ENCODE measurements around the gene FAM180B. TPM values are rescaled to one million over a fixed set of nuclear protein-coding genes. Genes with fewer than 3 reads are reported as not detected.
"Not testable (repeated sequence)": the region's sequence is repeated elsewhere in the genome, so short reads cannot be mapped to it uniquely, and the experiment has no call there.

FAM180B gene
- total and polyA plus RNA-seq, 4 donors = not detected

DNA sequence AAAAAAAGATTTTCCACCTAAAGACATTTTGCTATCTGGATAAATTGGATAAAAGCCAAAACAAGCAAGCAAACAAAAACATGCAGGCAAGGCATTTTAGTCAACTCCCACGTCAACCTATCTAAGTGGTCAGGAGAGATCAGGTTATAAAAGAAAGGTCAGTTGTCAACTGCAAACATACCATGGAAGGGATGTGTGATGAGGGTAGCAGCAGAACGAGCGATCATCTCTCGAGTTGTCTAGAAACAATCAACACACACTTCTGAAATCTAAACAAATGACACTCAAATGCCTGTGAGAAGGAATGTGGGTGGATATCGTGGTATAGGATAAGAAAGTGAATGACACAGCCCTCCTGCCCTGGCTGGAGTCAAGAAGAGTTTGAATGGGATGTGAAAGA lies 45.0 kb downstream of the FAM180B start:
- no peak for DNase-seq (ENCODE audit: low spot score)
- WGBS = 41% methylated on average over 5 of the region's 5 CpGs
- no peaks in the 10 kb centered on the region for H3K27me3 ChIP-seq (ENCODE audit: control insufficient read depth in 4 of 4, insufficient read depth in 4 of 4, low read length in 3 of 4)
- H3K36me3 ChIP-seq (ENCODE audit: control insufficient read depth in 4 of 4, insufficient read depth in 3 of 4, low read depth in 1 of 4, low read length in 3 of 4) = peaks cover 19 to 67% (median 59%) of the 10 kb centered on the region in 4 donors
- H3K9ac ChIP-seq (ENCODE audit: low read depth in 1 of 2, low read length in 2 of 2) = no peak overlapping the region
- H3K4me1 ChIP-seq (ENCODE audit: control insufficient read depth in 4 of 4, insufficient read depth in 4 of 4, low read length in 3 of 4) = peaks cover 0 to 3% (median 2%) of the 10 kb centered on the region in 4 donors
- H3K4me3 ChIP-seq (ENCODE audit: low read depth in 1 of 3, low read length in 3 of 3) = no peak overlapping the region
- TF ChIP-seq RXRA (IDR thresholded peaks at IDR 0.05) (no peak), GABPA (IDR thresholded peaks at IDR 0.05 in 1 of 2, conservative IDR thresholded peaks at IDR 0.05 in 1 of 2) (no peak), YY1 (IDR thresholded peaks at IDR 0.05) (no peak), NR2F2 (IDR thresholded peaks at IDR 0.05) (no peak), RAD21 (IDR thresholded peaks at IDR 0.05) (no peak), SP1 (IDR thresholded peaks at IDR 0.05) (no peak), FOXA2 (IDR thresholded peaks at IDR 0.05) (no peak), FOXA1 (IDR thresholded peaks at IDR 0.05) (no peak), EGR1 (IDR thresholded peaks at IDR 0.05; ENCODE audit: low read depth in 2 of 2) (no peak), HNF4A (conservative IDR thresholded peaks at IDR 0.05) (no peak)
- TF ChIP-seq, protein P1, sequence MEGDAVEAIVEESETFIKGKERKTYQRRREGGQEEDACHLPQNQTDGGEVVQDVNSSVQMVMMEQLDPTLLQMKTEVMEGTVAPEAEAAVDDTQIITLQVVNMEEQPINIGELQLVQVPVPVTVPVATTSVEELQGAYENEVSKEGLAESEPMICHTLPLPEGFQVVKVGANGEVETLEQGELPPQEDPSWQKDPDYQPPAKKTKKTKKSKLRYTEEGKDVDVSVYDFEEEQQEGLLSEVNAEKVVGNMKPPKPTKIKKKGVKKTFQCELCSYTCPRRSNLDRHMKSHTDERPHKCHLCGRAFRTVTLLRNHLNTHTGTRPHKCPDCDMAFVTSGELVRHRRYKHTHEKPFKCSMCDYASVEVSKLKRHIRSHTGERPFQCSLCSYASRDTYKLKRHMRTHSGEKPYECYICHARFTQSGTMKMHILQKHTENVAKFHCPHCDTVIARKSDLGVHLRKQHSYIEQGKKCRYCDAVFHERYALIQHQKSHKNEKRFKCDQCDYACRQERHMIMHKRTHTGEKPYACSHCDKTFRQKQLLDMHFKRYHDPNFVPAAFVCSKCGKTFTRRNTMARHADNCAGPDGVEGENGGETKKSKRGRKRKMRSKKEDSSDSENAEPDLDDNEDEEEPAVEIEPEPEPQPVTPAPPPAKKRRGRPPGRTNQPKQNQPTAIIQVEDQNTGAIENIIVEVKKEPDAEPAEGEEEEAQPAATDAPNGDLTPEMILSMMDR (IDR thresholded peaks at IDR 0.05; ENCODE audit: low read depth, low read length, missing input control) = no peak
- TF ChIP-seq, protein P2, sequence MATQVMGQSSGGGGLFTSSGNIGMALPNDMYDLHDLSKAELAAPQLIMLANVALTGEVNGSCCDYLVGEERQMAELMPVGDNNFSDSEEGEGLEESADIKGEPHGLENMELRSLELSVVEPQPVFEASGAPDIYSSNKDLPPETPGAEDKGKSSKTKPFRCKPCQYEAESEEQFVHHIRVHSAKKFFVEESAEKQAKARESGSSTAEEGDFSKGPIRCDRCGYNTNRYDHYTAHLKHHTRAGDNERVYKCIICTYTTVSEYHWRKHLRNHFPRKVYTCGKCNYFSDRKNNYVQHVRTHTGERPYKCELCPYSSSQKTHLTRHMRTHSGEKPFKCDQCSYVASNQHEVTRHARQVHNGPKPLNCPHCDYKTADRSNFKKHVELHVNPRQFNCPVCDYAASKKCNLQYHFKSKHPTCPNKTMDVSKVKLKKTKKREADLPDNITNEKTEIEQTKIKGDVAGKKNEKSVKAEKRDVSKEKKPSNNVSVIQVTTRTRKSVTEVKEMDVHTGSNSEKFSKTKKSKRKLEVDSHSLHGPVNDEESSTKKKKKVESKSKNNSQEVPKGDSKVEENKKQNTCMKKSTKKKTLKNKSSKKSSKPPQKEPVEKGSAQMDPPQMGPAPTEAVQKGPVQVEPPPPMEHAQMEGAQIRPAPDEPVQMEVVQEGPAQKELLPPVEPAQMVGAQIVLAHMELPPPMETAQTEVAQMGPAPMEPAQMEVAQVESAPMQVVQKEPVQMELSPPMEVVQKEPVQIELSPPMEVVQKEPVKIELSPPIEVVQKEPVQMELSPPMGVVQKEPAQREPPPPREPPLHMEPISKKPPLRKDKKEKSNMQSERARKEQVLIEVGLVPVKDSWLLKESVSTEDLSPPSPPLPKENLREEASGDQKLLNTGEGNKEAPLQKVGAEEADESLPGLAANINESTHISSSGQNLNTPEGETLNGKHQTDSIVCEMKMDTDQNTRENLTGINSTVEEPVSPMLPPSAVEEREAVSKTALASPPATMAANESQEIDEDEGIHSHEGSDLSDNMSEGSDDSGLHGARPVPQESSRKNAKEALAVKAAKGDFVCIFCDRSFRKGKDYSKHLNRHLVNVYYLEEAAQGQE (IDR thresholded peaks at IDR 0.05) = no peak
- TF ChIP-seq, protein P3, sequence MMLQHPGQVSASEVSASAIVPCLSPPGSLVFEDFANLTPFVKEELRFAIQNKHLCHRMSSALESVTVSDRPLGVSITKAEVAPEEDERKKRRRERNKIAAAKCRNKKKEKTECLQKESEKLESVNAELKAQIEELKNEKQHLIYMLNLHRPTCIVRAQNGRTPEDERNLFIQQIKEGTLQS (IDR thresholded peaks at IDR 0.05) = no peak
- no peaks in the 10 kb centered on the region for H3K9me3 ChIP-seq (ENCODE audit: control insufficient read depth in 4 of 4, low read length in 3 of 4)
- H3K27ac ChIP-seq (ENCODE audit: low read depth in 1 of 2, low read length in 2 of 2) = no peak overlapping the region

DNA sequence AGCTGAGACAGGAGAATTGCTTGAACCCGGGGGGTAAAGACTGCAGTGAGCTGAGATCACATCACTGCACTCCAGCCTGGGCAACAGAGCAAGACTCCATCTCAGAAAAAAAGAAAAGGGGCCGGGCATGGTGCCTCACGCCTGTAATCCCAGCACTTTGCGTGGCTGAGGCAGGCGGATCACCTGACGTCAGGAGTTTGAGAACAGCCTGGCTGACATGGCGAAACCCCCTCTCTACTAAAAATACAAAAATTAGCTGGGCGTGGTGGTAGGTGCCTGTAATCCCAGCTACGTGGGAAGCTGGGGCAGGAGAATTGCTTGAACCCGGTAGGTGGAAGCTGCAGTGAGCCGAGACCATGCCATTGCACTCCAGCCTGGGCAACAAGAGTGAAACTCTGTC lies 49.9 kb downstream of the FAM180B start:
- H3K4me1 ChIP-seq (ENCODE audit: control insufficient read depth in 4 of 4, insufficient read depth in 4 of 4, low read length in 3 of 4) = peaks cover 5 to 15% (median 12%) of the 10 kb centered on the region in 4 donors
- DNase-seq (ENCODE audit: low spot score); H3K4me3 ChIP-seq (ENCODE audit: low read depth in 1 of 3, low read length in 3 of 3); H3K27me3 ChIP-seq (ENCODE audit: control insufficient read depth in 4 of 4, insufficient read depth in 4 of 4, low read length in 3 of 4); H3K9me3 ChIP-seq (ENCODE audit: control insufficient read depth in 4 of 4, low read length in 3 of 4); H3K27ac ChIP-seq (ENCODE audit: low read depth in 1 of 2, low read length in 2 of 2); H3K9ac ChIP-seq (ENCODE audit: low read depth in 1 of 2, low read length in 2 of 2): not testable (repeated sequence)
- 98% methylated on average over 11 of the region's 11 CpGs for WGBS
- H3K36me3 ChIP-seq (ENCODE audit: control insufficient read depth in 4 of 4, insufficient read depth in 3 of 4, low read depth in 1 of 4, low read length in 3 of 4) = peaks cover 13 to 48% (median 38%) of the 10 kb centered on the region in 4 donors

Small RNA genes lying within 50 kb of the gene (small RNA-seq; reads per million reads assigned to genes)
- gene RN7SL652P (not detected), gene RNU5E-10P (not detected)

Other genes starting within 250 kb of the FAM180B start
- gene MYBPC3, start 234.0 kb upstream of the FAM180B start, total RNA-seq = under 1 TPM in 1 of 2 donors, not detected in 1; 0.25 TPM
- gene MYBPC3, start 234.0 kb upstream of the FAM180B start, polyA plus RNA-seq = under 1 TPM in 1 of 2 donors, not detected in 1; 0.01 TPM
- 10 to 100 TPM; 12.5 to 14.2 TPM for gene SPI1, start 208.1 kb upstream of the FAM180B start, total RNA-seq
- 10 to 100 TPM in 1 of 2 donors, 1 to 10 TPM in 1; 2.3 to 14.4 TPM for gene SPI1, start 208.1 kb upstream of the FAM180B start, polyA plus RNA-seq
- gene SLC39A13, start 178.1 kb upstream of the FAM180B start, total RNA-seq = 10 to 100 TPM in 1 of 2 donors, 1 to 10 TPM in 1; 8.2 to 13.0 TPM
- 10 to 100 TPM in 1 of 2 donors, 1 to 10 TPM in 1; 8.4 to 17.5 TPM for gene SLC39A13, start 178.1 kb upstream of the FAM180B start, polyA plus RNA-seq
- gene PSMC3, start 160.2 kb upstream of the FAM180B start, total RNA-seq = 10 to 100 TPM; 58.0 to 96.6 TPM
- gene PSMC3, start 160.2 kb upstream of the FAM180B start, polyA plus RNA-seq = 100 to 1,000 TPM; 110 TPM
- under 1 TPM in 1 of 2 donors, not detected in 1; 0.59 TPM for gene RAPSN, start 137.5 kb upstream of the FAM180B start, total RNA-seq
- under 1 TPM; 0.12 to 0.28 TPM for gene RAPSN, start 137.5 kb upstream of the FAM180B start, polyA plus RNA-seq
- 100 to 1,000 TPM in 1 of 2 donors, 10 to 100 TPM in 1; 66.7 to 139 TPM for gene CELF1, start 33.5 kb upstream of the FAM180B start, total RNA-seq
- gene CELF1, start 33.5 kb upstream of the FAM180B start, polyA plus RNA-seq = 10 to 100 TPM; 23.5 to 53.8 TPM
- 10 to 100 TPM; 28.7 to 40.4 TPM for gene PTPMT1, start 21.1 kb upstream of the FAM180B start, total RNA-seq
- 10 to 100 TPM; 32.9 to 34.1 TPM for gene PTPMT1, start 21.1 kb upstream of the FAM180B start, polyA plus RNA-seq
- 10 to 100 TPM in 1 of 2 donors, 1 to 10 TPM in 1; 9.1 to 12.0 TPM for gene KBTBD4, start 7.7 kb upstream of the FAM180B start, total RNA-seq
- gene KBTBD4, start 7.7 kb upstream of the FAM180B start, polyA plus RNA-seq = 1 to 10 TPM; 5.6 to 8.2 TPM
- gene NDUFS3, start 7.6 kb upstream of the FAM180B start, total RNA-seq = 10 to 100 TPM; 43.8 to 55.0 TPM
- 100 to 1,000 TPM in 1 of 2 donors, 10 to 100 TPM in 1; 80.6 to 101 TPM for gene NDUFS3, start 7.6 kb upstream of the FAM180B start, polyA plus RNA-seq
- gene C1QTNF4, start 7.7 kb downstream of the FAM180B start, total RNA-seq = 1 to 10 TPM in 1 of 2 donors, under 1 TPM in 1; 0.42 to 1.8 TPM
- under 1 TPM; 0.08 to 0.22 TPM for gene C1QTNF4, start 7.7 kb downstream of the FAM180B start, polyA plus RNA-seq
- gene MTCH2, start 55.9 kb downstream of the FAM180B start, total RNA-seq = 100 to 1,000 TPM in 1 of 2 donors, 10 to 100 TPM in 1; 62.5 to 129 TPM
- gene MTCH2, start 55.9 kb downstream of the FAM180B start, polyA plus RNA-seq = 100 to 1,000 TPM; 123 to 304 TPM
- gene AGBL2, start 128.7 kb downstream of the FAM180B start, total RNA-seq = 1 to 10 TPM; 1.7 to 3.0 TPM
- gene AGBL2, start 128.7 kb downstream of the FAM180B start, polyA plus RNA-seq = 1 to 10 TPM in 1 of 2 donors, under 1 TPM in 1; 0.36 to 3.6 TPM
- 10 to 100 TPM; 33.2 to 66.8 TPM for gene FNBP4, start 180.7 kb downstream of the FAM180B start, total RNA-seq
- 10 to 100 TPM; 10.9 to 23.9 TPM for gene FNBP4, start 180.7 kb downstream of the FAM180B start, polyA plus RNA-seq